ENCODE measurements around the gene REC8. TPM values are rescaled to one million over a fixed set of nuclear protein-coding genes. Genes with fewer than 3 reads are reported as not detected.

Gene REC8
- total RNA-seq, 1 donor from 2014 or later = 69.2 TPM

- Histone ChIP-seq H3K27me3 (ENCODE audit: control insufficient read depth, insufficient read depth, low read length) (no peaks in the 10 kb centered on the region), H3K36me3 (ENCODE audit: control insufficient read depth, insufficient read depth, low read length) (peaks cover 9% of the 10 kb centered on the region), H3K4me3 (ENCODE audit: low read depth, low read length) (no peak overlapping the region)
- TF ChIP-seq CTCF (IDR thresholded peaks at IDR 0.05; ENCODE audit: insufficient read depth, low read length, poor library complexity, severe bottlenecking) = no peak
- no peak for DNase-seq (ENCODE audit: low read depth)
Measured at GRCh38 chr14:24150567-24150966, 21.3 kb upstream of the REC8 start.

- no peak overlapping the region for H3K4me3 ChIP-seq (ENCODE audit: low read depth, low read length)
- TF ChIP-seq CTCF (IDR thresholded peaks at IDR 0.05; ENCODE audit: insufficient read depth, low read length, poor library complexity, severe bottlenecking) = no peak
- H3K36me3 ChIP-seq (ENCODE audit: control insufficient read depth, insufficient read depth, low read length) = peaks cover 10% of the 10 kb centered on the region
- H3K27me3 ChIP-seq (ENCODE audit: control insufficient read depth, insufficient read depth, low read length) = no peaks in the 10 kb centered on the region
- no peak for DNase-seq (ENCODE audit: low read depth)
Measured at GRCh38 chr14:24150993-24151392, 20.9 kb upstream of the REC8 start.

- Histone ChIP-seq H3K36me3 (ENCODE audit: control insufficient read depth, insufficient read depth, low read length) (peaks cover 11% of the 10 kb centered on the region), H3K27me3 (ENCODE audit: control insufficient read depth, insufficient read depth, low read length) (no peaks in the 10 kb centered on the region), H3K4me3 (ENCODE audit: low read depth, low read length) (no peak overlapping the region)
- TF ChIP-seq CTCF (IDR thresholded peaks at IDR 0.05; ENCODE audit: insufficient read depth, low read length, poor library complexity, severe bottlenecking) = no peak
- no peak for DNase-seq (ENCODE audit: low read depth)
Measured at GRCh38 chr14:24151404-24152080, 20.3 kb upstream of the REC8 start.

GRCh38 chr14:24155100-24155499 lies 16.8 kb upstream of the REC8 start:
- peaks cover 14% of the 10 kb centered on the region for H3K36me3 ChIP-seq (ENCODE audit: control insufficient read depth, insufficient read depth, low read length)

GRCh38 chr14:24156840-24157239 lies 15.0 kb upstream of the REC8 start:
- no peak overlapping the region for H3K4me3 ChIP-seq (ENCODE audit: low read depth, low read length)
- peaks cover 10% of the 10 kb centered on the region for H3K36me3 ChIP-seq (ENCODE audit: control insufficient read depth, insufficient read depth, low read length)
- no peaks in the 10 kb centered on the region for H3K27me3 ChIP-seq (ENCODE audit: control insufficient read depth, insufficient read depth, low read length)
- DNase-seq (ENCODE audit: low read depth) = no peak
- TF ChIP-seq CTCF (IDR thresholded peaks at IDR 0.05; ENCODE audit: insufficient read depth, low read length, poor library complexity, severe bottlenecking) = no peak

More at GRCh38 chr14:24155100-24155499, 16.8 kb upstream of the REC8 start:
- Histone ChIP-seq H3K4me3 (ENCODE audit: low read depth, low read length) (no peak overlapping the region), H3K27me3 (ENCODE audit: control insufficient read depth, insufficient read depth, low read length) (no peaks in the 10 kb centered on the region)
- no peak for TF ChIP-seq CTCF (IDR thresholded peaks at IDR 0.05; ENCODE audit: insufficient read depth, low read length, poor library complexity, severe bottlenecking)
- DNase-seq (ENCODE audit: low read depth) = no peak

- DNase-seq (ENCODE audit: low read depth) = no peak
- no peak for TF ChIP-seq CTCF (IDR thresholded peaks at IDR 0.05; ENCODE audit: insufficient read depth, low read length, poor library complexity, severe bottlenecking)
- Histone ChIP-seq H3K4me3 (ENCODE audit: low read depth, low read length) (no peak overlapping the region), H3K27me3 (ENCODE audit: control insufficient read depth, insufficient read depth, low read length) (no peaks in the 10 kb centered on the region), H3K36me3 (ENCODE audit: control insufficient read depth, insufficient read depth, low read length) (peaks cover 10% of the 10 kb centered on the region)
Measured at GRCh38 chr14:24157331-24157730, 14.5 kb upstream of the REC8 start.

Measured in kidney epithelial cell (primary cell).